SIG-M5 (cell line): ENCODE results near the gene GSE1.

Source experiments
- DNase-seq: peaks from one replicate; lab custom pipeline; 2025; lab: John Stamatoyannopoulos, UW

Gene GSE1

DNA sequence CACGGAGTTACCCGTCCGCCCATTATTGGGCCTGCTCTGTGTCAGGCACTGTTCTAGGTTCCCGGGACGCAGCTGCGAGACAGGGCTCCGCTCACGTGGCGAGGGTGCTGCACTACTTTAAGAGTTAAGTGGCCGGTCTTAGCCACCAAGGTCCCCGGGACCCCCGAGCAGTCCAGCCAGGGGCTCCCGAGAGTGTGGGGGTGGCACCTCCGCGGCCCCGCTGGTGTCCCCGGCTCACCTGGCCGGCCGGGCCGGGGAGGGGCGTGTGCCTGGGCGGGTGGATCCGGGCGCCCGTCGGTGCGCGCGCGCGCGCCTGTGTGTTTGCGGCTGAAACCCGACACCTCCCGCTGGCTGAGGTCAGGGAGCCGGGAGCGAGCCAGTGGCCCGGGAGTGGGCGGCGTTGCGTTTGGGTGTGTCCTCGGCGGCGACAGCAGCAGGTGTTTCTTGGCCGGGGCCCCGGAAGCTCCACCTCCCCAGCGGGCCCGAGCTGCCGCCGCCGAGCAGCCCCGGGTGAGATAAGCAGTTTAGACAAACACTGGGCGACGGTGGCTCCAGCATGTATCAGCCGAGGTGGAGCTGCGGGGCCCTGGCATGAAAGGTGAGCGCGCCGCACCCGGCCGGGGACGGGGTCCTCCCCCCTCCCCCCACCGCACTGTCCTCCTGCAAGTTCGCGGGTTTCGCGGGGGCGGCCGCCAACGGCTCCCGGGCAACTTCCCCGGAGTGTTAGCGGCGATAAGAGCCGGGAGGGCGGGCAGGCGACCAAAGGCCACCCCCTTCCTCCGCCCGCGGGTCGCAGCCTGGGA is at the start of gene GSE1:
GSE1 (plus strand) TSS at position 522 of the 803 bp plus-strand sequence; CDS start at position 592, 70 bp downstream.
- DNase-seq: no peak

DNA sequence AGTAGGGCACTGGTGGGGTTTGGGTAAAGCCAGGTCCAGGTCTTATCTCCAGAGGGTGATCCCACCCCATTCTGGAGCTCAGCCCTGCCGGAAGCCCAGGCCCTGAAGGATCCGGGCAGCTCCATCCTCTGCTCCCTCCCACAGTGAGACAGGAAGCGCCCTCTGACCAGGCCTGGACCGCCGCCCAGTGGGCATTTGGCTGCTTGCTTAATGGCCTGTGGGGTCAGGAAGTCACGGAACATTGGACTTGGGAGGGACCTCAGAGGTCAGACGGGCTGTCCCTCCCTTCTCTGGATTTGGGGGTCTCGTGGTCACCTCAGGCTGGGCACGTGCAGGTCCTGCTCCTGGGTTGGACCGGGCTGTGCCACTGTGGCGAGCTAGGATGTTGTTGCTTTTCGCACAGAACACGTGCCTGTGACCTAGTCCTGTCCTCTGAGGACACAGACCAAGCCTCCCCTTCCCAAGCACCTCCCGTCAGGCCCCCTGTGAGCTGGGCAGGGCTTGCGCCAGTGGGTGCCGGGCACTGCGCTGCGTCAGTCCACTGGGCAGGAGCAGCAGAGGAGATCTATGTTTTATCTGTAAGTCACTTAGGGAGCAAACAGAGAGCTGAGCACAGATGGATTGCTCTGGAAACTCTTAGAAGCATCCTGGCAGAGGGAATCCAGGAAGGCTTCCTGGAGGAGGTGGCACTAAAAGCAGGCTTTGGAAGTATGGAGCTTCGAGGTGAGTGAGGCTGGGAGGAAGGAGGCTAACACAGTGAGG is 49.4 kb upstream of the GSE1 start:
- DNase-seq: no peak

DNA sequence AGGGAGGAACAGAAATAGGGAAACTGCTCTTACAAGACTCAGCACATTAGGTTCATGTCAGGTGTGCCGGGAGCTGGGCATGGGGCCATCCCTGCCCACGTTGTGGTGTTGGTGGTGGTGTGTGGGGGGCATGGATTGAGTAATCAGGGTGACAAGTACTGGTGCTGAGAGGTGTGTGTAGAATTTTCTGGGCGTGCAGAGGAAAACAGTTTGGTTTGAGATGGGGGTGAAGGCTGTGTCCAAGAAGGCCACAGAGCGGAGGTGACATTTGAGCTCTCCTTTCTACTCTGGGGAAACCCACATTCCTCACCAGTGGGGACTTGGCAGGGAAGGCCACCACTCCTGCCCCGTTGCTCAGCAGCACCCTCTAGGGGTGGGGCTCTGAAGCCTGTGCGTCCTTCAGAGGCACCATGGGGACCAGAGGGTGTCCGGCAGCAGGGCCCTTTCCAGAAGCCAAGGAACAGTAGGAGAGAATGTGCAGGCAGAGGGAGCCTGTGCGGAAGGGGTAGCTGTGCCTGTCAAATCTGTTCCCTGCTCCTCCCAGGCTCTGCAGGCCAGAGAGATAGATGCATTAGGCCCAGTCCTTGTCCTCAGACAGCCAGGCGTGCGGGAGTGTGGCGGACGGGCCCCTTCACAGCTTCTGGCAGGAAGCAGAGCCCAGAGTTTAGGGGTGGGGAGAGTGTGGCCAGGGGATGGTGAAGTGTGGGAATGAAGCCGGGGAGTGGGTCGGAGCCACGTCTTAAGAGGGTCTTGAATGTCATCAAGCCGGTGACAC is 48.7 kb upstream of the GSE1 start:
- no peak for DNase-seq

DNA sequence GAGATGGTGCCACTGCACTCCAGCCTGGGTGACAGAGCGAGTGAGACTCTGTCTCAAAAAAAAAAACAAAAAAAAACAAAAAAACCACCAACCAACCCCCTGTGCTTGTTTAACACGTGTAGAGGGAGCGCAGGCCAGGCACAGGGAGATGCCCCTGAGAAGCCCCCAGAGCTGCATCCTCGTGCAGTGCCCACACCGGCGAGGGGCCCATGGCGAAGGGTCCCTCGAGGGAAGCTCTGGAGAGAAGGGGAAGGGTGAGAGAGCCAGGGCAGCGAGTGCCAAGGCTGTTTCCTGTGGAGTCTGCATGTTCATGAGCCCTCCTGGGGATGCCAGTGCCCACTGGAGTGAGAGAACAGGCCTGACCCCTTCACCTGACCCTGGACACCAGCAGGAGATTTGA is 47.8 kb upstream of the GSE1 start:
- DNase-seq: no peak

DNA sequence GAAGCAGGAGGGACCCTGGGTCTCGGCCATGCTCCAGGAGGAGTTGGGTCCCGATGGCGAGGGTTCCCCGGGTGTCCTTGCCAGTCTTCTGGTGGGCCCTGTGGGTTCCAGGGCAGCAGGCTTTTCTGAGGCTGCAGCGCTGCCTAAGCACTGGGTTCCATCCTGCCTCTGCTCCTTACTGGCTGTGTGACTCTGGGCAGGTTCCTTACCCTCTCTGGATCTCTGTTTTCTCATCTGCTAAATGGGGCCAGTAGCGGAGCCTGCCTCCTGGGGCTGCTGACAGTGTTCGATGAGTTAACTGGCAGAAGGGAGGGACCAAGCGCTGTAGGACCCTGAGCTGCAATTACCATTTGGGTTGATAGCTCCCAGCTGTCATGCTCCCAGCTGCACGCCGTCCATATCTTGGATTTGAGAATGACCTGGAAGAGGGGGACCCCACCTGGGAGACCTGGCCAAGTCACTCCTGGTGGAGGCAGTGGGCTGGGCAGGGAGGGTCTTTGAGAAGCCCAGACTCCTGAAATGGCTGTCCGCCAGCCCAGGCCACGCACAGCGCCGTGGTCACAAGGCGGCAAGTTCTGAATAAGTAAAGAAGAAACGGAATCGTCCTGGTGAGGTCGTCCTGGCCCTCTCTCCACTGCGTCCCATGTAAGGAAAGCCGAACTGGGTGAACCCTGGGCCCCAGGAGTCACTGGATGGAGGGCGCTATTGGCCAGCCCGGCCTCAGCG is 47.2 kb upstream of the GSE1 start:
- DNase-seq: no peak

DNA sequence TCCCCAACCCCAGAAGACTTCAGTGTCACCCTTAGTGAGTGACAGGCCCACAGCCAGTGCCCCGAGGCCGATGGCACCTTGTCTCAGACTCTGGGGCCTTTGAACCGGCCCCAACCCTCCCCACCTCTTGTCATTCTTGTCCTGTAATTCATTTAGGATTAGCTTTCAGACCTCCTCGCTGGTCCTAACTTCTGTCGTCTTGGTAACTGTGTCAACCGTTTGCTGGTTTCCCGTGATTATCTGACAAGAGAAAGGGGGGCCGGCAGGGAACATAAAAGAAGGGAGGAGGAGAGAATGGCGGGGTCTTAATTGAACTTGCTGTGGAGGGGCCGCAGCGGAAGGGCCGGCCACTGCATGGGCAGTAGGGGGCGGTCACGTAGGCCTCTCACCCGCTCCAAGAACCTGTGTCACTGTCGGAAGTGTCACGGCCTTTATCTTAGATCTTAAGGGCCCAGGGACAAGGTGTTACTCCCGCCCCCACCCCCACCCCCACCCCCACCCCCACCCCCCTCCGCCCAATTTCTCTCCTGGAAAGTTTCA is 46.5 kb upstream of the GSE1 start:
- no peak for DNase-seq

DNA sequence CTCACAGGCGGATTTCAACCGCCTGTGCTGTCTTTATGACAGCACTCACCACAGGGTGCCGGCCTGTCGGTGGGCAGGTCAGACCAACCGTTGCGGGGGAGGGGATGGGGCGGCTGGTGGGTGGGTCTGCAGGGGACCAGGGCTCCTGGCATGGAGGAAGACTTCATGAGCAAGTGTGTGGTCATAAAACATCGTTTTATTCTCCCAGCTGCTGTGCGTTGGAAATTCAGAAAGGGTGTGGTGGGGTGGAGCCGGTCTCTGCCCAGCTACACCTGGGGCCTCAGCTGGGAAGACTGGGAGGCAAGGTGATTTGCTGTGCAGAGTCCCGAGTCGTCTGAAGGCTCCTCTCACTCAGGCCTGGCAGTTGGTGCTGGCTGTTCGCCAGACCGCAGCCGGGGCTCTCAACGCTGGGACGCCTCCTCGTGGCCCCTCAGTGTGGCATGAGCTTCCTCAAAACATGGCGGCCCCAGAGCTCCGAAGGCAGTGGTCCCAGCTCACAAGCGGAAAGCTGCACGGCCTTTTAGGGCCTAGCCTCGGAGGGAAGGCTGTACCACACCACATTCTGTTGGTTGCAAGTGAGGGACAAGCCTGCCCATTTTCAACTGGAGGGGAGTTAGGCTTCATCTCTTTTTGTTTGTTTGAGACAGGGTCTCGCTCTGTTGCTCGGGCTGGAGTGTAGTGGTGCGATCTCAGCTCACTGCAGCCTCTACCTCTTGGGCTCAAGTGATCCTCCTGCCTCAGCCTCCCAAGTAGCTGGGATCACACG is 45.8 kb upstream of the GSE1 start:
- DNase-seq: no peak

DNA sequence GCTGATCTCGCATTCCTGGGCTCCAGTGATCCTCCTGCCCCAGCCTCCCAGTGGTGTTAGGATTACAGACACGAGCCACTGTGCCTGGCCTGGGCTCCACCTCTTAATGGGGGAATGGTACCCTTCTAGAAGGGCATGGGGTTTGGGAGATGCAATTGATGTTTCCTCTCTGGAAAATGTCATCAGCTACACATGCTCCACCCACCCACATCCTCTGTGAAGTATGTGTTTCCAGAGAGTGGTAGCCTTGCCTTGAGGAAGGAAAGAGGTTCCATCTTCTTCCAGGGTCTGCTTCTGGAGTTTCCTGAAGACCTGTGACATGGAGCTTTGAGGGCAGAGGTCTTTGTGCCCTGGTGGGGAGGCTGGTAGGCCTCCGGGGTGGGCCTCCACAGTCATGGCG is 45.2 kb upstream of the GSE1 start:
- DNase-seq: no peak

DNA sequence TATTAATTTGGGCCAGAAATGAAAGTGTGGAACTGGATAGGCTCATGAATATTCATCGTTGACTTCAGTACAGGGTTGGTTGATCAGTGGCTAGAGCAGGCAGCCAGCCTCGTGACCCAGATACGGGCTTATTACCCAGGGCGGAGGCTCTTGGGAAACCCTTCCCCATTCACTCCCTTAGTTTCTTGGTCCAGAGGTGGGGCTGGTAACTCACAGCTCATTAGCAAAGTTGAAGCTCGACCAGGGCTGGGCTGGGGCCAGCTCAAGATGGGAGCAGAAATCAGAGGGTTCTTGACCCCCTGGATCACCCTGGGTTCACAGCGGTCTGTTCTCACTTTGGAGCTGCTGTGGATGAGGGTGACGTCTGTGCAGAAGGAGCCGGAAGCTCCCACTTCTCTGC is 44.6 kb upstream of the GSE1 start:
- no peak for DNase-seq

DNA sequence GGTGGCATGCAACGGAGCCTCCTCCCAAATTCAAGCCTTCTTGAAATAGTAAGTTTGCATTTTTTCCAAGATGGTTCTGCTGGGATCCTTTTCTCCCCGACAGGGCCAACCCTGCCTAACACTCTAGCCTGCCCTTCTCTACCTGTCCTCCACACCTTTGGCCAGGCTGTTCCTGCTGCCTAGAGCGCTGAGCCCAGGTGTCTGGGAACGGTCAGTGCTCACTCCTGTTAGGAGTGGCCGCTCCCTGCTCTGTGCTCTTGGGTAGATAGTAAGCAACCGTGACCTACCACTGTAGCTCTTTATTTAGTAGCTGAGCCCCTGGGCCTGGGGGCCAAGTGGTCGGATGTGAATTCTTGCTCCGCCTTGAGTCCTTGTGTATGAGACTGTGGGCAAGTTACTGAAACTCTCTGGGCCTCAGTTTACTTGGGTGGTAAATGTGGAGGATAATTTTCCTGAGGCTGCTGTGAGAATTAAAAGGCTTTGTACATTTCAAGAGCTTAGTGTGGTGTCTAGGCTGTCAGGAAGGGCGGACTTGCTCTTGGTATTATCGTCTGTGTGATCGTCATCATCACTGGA is 44.0 kb upstream of the GSE1 start:
- DNase-seq: no peak

DNA sequence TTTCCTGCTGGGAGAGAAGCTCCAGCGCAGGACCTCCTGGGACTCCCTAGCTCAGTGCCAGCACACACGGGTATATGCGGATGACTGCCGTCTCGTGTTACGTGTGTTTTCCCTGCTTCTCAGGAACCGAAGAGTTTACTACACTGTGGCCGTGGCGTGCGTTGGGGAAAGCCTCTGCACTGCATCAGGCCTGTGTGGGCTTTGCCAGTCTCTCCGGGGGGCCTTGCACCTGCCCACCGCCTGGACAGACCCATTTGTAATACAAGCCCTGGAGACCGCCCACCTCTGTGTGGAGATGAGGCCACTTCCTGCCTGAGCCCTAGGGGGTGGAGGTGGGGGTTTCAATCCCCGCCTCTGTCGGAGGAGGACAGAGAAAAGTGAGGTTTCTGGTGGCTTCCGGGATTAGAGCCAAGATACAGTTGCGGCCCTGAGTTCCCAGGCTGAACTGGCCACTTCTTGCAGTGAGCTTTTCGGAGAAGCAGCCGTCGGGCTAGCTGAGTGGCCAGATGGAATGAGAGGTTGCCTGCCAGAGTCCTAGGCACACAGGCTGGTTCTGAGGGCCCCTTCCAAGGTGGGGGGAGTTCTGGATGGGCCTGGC is 43.4 kb upstream of the GSE1 start:
- no peak for DNase-seq

DNA sequence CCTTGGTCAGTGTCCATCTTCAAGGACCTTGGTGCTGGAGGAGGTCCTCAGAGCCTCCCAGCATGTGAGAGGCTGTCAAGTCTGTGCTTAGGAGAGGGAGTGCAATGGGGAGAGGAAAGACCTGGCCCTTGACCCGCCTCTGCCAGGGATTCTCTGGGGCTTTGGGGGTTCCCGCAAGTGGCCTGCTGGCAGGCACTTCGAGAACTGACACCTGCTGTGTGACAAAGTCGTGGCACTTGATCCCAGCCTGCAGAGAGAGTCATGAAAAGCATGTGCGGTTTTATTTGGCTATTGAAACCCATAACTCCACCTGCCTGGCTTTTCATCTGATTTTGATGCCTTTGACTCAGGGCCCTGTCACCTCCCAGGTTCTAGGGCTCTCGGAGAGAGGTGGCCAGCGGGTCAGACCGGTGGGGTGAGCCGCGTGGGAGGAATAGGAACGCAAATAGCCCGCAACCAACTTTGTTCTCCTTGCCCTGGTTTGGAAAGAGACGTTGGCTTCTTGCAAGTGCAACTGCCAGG is 42.8 kb upstream of the GSE1 start:
- no peak for DNase-seq

DNA sequence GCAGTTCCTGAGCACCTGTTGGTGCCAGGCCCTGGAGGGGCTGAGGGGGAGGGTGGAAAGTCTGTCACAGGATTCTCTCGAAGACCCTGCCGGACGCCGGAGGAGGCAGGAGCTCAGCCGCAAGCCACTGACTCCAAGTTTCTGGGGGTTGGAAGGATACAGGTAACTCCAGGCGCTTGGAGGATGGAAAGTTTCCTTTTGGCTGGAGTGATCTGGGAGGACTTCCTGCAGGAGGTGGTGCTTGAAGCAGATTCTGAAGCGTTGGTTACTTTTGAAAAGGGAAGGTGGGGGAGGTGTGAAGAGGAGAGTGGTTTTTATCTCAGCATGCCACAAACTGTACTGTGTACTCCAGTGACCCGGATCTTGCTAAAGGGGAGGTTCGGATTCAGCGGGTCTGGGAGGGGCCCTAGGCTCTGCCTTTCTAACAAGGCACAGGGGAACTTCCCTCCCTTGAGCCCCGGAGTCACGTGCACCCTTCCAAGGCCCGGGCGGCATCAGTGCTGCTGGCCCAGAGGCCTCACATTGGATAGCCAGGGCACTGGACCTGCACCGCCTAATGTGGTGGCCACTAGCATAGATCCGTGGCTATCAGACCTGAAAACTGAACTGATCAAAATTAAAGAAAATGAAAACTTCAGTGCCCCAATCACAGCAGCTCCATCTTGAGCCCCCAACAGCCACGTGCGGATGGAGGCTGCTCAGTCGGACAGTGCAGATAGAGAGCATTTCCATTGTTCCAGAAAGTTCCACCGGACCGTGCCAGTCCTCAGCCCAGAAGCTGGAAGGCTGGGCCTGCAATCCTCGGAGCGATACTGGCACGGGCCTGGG is 42.2 kb upstream of the GSE1 start:
- peak; percentile 73 for DNase-seq

DNA sequence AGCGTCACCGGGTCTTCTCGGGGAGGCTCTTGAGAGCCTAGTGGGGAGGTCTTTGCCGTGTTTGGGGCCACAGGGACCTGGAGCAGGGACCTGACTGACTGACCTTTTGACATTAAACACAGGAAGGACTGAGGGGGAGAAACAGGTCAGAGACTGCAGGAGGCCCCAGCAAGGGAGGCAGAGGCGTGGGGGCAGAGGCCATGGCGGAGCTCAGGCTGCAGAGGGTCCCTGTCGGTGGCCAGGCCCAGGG is 41.6 kb upstream of the GSE1 start:
- DNase-seq: no peak

DNA sequence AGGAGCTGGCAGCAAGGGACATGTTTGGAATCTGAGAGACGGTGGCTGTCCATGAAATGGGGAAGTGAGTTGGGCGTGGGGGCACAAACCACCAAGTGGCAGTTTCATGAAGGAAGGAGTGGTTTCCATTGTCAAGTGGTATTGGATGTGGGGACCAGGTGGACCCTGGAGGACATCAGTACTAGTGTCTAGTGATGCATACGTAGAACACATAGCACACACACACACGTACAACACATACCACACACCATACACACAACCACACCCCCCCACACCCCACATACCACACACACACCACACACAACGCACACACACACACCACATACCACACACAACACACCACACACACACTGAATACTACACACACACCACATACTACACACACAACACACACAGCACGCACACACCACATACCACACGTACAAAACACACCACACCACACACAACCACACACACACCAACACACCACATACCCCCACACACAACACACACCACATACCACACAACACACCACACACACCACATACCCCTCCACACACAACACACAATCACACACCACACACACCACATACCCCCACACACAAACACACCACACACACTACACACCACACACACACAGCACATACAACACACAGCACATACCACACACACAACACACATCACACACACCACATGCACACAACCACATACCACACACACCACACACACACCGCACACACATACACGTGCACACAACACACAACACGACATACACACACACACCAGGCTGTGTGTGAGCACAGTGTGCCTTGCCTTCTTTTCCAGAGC is 41.1 kb upstream of the GSE1 start:
- peak; percentile 81 for DNase-seq

DNA sequence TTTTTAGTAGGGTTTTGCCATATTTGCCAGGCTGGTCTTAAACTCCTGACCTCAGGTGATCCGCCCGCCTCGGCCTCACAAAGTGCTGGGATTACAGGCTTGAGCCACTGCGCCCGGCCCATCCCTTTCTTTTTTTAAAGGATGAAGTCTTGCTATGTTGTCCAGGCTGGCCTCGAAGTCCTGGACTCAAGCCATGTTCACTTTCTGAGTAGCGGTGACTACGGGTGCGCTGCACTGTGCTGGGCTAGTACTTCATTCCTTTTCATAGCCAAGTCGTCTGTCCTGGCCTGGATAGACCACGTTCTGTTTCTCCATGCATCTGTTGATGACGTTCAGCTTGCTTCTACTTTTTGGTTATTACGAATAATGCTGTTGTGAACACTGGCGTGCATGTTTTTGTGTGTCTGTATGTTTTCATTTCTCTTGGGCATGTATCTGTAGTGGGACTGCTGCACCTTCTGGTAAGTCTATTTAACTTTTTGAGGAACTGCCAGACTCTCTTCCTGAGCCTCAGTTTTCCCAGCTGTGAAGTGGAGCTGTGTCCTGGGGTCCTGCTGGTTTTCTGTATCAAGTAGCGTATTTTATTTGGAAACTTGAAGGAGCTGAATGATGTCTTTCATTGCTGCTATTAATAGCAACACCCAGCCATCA is 40.0 kb upstream of the GSE1 start:
- no peak for DNase-seq

DNA sequence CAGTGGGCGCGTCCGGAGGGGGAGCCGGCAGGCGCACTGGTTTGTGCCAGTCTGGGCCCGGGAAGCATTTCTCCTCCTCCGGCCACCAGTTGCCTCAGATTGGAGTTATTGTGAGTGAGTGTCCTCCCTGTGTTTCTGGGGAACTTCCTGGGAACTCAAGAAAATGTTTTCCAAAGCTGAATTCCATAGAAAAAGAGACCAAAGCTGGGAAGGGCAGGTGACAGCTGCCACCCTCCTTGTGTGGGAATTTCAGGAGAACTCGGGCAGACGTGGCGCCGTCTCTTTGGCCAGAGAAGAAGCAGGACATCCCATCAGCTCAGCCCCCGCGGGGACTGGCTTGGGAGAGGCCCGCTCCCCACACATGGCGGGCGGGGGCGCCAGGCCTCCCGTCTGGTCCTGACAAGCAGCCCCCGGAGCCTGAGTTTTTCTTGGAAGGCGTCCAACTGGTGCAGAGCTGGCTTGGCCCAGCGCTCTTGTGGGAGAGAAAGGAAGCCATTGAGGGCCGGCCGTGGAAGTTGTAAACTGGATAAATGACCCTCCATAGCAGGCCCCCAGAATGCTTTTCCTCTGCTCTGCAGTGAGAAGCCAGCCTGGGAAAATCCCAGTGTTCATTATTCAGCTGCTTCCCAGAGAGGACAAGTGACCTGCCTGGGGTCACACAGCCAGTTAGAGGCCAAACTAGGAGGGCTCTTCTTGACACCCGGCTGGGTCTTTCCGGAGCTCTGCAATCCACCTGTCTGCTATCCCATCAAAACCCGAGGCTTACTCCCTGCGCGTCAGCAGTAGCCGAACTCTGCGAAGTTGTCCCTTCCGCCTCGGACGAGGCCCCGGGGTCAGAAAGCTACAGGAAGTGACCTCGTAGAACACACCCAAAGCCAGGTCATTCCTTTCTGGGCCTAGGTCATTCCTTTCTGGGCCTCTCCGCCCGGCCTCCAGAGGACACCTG is 39.2 kb upstream of the GSE1 start:
- DNase-seq: no peak
